Nephron progenitor cell (in vitro differentiated cells): ENCODE data around the gene TRIM47.

Experiments
- DNase-seq: peaks from one replicate; pipeline ENCODE4 v3.0.0; 2021
- H3K27ac Mint-ChIP-seq: 2 replicates; pipeline ENCODE4 v1.8.0; 2021; ENCODE audit warnings: mild to moderate bottlenecking, moderate library complexity, mixed read lengths
- H3K27me3 Mint-ChIP-seq: 2 replicates; pipeline ENCODE4 v1.8.0; 2021; ENCODE audit warnings: mild to moderate bottlenecking, low read depth, mixed read lengths; ENCODE audit not compliant: poor library complexity
- H3K36me3 Mint-ChIP-seq: 2 replicates; pipeline ENCODE4 v1.8.0; 2021; ENCODE audit warnings: low read depth, mixed read lengths
- H3K4me1 Mint-ChIP-seq: 2 replicates; pipeline ENCODE4 v1.8.0; 2021; ENCODE audit warnings: mixed read lengths
- H3K4me3 Mint-ChIP-seq: 2 replicates; pipeline ENCODE4 v1.8.0; 2021; ENCODE audit warnings: mild to moderate bottlenecking, moderate library complexity, mixed read lengths
- H3K9me3 Mint-ChIP-seq: 2 replicates; pipeline ENCODE4 v1.8.0; 2021; ENCODE audit warnings: mild to moderate bottlenecking, moderate library complexity, mixed read lengths
- TF ChIP-seq, protein P1 (sequence below): fragments of 200-600 bp; sonication (generic); IDR thresholded peaks from 2 replicates; pipeline ENCODE4 v1.5.0; 2021; ENCODE audit warnings: antibody characterized with exemption

Gene TRIM47

DNA sequence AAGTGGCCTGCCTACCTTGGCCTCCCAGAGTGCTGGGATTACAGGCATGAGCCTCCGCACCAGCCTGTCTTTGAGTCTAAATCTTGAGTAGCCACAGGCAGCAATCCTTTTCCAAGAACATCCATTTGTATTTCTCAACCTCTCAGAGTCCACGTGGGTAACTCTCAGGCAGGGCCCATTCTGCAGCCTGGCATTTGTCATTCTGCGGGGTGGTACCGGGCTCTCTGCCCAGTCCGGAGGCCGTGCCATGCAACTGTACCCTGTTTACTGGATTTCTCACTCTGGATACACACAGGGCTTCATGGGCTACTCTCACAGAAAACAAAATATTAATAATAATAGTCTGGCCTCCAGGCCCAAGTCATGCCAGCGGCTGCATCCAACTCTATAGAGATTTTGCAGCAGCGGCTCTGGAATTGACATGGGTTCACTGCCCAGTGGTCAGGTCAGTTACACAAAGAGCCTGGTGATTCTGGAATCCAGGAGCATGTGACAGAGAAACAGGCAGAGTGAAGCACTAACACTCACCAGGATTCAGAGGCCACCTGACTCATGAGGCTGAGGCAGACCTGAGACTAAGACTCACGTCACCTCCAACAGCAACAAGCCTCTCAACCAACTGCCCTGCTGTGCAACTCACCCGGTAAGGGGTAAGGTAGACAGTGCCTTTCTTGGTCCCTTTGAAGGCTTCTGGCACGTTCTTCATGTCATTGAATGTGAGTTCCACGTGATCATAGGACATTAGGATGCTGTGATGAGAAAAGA is 27.3 kb downstream of the TRIM47 start:
- Mint-ChIP-seq H3K4me3 (no peak overlapping the region), H3K4me1 (peaks cover 40% of the 10 kb centered on the region), H3K9me3 (no peaks in the 10 kb centered on the region), H3K36me3 (peaks cover 16% of the 10 kb centered on the region), H3K27ac (no peak overlapping the region), H3K27me3 (no peaks in the 10 kb centered on the region)
- DNase-seq, result no peak
- TF ChIP-seq, protein P1, sequence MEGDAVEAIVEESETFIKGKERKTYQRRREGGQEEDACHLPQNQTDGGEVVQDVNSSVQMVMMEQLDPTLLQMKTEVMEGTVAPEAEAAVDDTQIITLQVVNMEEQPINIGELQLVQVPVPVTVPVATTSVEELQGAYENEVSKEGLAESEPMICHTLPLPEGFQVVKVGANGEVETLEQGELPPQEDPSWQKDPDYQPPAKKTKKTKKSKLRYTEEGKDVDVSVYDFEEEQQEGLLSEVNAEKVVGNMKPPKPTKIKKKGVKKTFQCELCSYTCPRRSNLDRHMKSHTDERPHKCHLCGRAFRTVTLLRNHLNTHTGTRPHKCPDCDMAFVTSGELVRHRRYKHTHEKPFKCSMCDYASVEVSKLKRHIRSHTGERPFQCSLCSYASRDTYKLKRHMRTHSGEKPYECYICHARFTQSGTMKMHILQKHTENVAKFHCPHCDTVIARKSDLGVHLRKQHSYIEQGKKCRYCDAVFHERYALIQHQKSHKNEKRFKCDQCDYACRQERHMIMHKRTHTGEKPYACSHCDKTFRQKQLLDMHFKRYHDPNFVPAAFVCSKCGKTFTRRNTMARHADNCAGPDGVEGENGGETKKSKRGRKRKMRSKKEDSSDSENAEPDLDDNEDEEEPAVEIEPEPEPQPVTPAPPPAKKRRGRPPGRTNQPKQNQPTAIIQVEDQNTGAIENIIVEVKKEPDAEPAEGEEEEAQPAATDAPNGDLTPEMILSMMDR, result no peak

DNA sequence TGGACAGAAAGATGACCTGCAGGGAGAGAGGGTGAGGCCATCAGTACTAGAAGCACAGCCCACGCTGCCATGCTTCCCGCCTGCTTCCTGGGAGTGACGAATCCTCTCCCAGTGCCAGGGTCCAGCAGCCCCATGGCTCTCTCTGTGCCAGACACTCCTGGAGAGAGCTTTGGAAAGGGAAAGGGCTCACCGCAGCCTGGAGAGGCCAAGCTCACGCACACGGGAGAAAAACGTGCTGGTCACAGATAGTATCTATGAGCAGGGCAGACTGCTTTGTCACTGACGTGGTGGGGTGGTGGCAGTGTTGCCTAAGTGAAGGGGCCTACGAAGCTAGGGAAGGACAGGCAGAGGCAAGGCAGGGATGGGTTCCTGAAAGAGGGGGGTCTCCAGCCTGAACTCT is 28.7 kb downstream of the TRIM47 start:
- H3K9me3 Mint-ChIP-seq, result no peaks in the 10 kb centered on the region
- DNase-seq, result no peak
- peak overlapping the region; percentile 59 for H3K27ac Mint-ChIP-seq
- H3K4me1 Mint-ChIP-seq, result peaks cover 52% of the 10 kb centered on the region
- H3K4me3 Mint-ChIP-seq, result no peak overlapping the region
- H3K27me3 Mint-ChIP-seq, result no peaks in the 10 kb centered on the region
- TF ChIP-seq, protein P1, result no peak
- H3K36me3 Mint-ChIP-seq, result peaks cover 19% of the 10 kb centered on the region

DNA sequence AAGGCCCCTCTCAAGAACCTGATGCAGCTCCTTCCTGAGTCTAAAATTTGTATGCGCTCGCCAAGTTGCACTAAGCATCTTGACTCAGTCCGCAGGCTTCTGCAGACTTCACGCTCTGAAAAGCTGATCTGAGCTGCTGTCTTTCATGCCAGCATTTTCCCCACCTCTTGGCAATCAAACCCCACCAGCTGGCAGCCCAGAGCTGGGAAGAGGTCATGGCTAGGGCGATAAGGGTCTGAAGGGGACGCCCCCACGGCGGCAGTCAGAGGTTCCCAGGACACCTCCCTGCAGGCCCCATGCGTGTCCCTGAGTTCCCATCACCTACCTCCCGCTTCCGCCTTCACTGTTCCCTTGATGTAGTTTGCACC is 29.1 kb downstream of the TRIM47 start:
- peaks cover 52% of the 10 kb centered on the region for H3K4me1 Mint-ChIP-seq
- H3K27ac Mint-ChIP-seq, result no peak overlapping the region
- DNase-seq, result no peak
- TF ChIP-seq, protein P1, result no peak
- H3K36me3 Mint-ChIP-seq, result peaks cover 19% of the 10 kb centered on the region
- no peaks in the 10 kb centered on the region for H3K27me3 Mint-ChIP-seq
- H3K9me3 Mint-ChIP-seq, result no peaks in the 10 kb centered on the region
- H3K4me3 Mint-ChIP-seq, result no peak overlapping the region

DNA sequence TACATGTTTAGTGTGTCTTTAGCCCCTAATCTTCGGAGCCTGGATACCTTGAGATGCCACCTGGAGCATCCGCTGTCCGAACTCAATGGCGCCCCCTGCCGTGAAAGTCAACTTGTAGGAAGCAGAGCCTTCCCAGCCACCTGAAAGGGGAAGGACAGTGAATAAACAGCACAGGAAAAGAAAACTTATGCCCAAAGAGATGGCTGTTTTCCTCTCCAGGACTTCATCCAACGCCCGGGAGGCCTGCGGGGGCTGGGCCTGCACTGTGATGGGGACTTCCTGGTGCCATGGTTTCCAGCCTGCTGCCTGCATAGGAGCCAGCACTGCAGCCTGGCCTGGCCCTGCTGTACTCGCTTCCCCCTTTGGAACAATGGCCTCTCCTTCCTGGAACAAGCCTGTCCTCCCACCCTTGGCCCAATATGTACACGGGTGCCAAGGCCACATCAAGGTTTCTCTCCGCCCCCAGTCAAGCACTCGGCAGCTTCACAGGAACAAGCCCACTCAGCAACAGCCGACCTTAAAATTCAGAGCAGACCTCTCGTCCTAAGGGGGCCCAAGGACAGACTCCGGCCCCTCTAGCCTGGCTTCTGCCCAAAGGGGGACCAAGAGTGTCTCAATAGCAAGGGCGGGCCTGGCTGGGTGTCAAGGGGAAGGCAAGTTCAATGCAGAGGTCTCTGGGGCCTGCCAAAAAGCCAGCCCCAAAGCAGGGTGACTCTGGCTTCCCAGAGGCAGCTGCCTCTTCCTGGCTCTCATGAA is 29.7 kb downstream of the TRIM47 start:
- Mint-ChIP-seq H3K9me3 (no peaks in the 10 kb centered on the region), H3K4me3 (peak overlapping the region; percentile 54), H3K27me3 (no peaks in the 10 kb centered on the region), H3K27ac (peak overlapping the region; percentile 91), H3K4me1 (peaks cover 52% of the 10 kb centered on the region), H3K36me3 (peaks cover 19% of the 10 kb centered on the region)
- TF ChIP-seq, protein P1, result peak; percentile 76
- peak; percentile 87 for DNase-seq

DNA sequence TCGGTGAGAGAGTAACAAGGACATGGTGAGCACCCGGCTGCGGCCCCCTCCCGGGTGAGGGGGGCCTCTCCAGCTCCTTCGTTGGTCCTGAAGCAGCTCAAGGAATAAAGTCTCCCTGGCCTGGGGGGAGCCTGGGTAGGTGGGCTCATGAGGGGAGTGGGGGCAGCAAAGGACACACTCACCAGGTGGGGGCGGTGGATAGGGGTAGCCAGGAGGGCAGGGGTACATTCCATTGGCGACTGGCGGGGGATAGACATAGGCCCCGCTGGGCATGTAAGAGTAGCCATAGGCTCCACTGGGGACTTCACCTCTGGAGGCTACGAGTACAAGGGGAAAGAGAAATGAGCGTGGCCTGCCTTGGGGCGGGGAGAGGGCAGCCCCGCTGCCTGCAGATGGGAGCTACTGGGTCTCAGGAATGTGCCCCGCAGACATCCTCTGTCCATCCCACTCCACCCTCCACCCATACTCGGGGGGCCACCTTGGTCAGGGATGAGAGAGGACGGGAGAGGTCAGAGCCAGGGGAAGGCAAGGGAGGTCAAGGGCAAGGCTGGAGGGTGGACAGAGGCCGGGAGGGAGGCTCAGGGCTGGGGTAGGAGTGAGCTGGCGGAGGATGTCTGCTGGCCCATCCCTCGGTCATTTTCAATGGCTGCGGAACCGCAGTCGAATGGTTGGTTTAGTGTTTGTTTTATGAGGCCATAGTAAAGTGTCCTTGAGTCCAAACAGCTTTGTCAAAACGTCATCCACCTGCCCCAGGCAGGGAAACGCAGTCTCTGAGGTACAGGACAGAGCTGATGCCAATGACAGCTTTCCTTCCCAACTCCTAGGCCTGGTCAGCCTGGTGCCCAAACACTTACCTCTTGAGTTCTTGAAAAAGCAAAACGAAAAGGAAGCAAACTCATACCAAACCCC is 30.5 kb downstream of the TRIM47 start:
- H3K4me3 Mint-ChIP-seq, result peak overlapping the region; percentile 54
- peak overlapping the region; percentile 91 for H3K27ac Mint-ChIP-seq
- H3K9me3 Mint-ChIP-seq, result no peaks in the 10 kb centered on the region

More for the DNA sequence above, 30.5 kb downstream of the TRIM47 start:
- peaks cover 44% of the 10 kb centered on the region for H3K4me1 Mint-ChIP-seq
- H3K27me3 Mint-ChIP-seq, result no peaks in the 10 kb centered on the region
- peaks cover 19% of the 10 kb centered on the region for H3K36me3 Mint-ChIP-seq
- DNase-seq, result no peak
- TF ChIP-seq, protein P1, result no peak
